Measurements from ENCODE around the gene TM7SF2. TPM values are rescaled to one million over a fixed set of nuclear protein-coding genes. Genes with fewer than 3 reads are reported as not detected.

The TM7SF2 gene
- total and polyA plus RNA-seq, 2 of the 13 experiments (the other 11 are each of a cell fraction or from before 2014, with no cell fraction given), result 56.0 to 66.9 TPM

DNA sequence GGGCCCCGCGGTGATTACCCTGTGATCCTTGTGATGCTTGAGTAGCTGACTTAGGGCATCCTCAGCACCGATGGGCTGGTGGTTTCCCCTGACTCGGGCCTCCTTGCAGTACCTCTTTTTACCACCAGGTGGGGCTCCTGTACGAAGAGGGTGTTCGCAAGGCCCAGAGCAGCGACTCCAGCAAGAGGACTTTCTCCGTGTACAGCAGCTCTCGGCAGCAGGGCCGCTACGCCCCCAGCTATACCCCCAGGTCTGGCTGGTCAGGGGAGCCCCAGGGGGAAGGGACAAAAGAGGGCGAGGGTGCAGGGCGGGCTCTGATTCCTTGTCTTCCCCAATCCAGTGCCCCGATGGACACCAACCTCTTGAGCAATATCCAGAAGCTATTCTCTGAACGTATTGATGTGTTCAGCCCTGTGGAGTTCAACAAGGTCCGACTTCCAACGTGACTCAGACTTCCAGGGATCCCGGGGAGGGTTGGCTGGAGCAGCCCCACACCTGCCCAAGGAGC lies 1.3 kb upstream of the TM7SF2 start (continued):
- no peak for TF ChIP-seq RARG (CRISPR knock-in tag; IDR thresholded peaks at IDR 0.05; ENCODE audit: low read depth)
- peak; percentile 45; the same call in 1 of the 2 replicates for TF ChIP-seq SPEN (CRISPR knock-in tag; IDR thresholded peaks at IDR 0.05; ENCODE audit: low read depth)
- peak; percentile 43; the same call in 1 of the 2 replicates for TF ChIP-seq ZNF232 (CRISPR knock-in tag; IDR thresholded peaks at IDR 0.05; ENCODE audit: borderline replicate concordance)
- TF ChIP-seq, protein P1, sequence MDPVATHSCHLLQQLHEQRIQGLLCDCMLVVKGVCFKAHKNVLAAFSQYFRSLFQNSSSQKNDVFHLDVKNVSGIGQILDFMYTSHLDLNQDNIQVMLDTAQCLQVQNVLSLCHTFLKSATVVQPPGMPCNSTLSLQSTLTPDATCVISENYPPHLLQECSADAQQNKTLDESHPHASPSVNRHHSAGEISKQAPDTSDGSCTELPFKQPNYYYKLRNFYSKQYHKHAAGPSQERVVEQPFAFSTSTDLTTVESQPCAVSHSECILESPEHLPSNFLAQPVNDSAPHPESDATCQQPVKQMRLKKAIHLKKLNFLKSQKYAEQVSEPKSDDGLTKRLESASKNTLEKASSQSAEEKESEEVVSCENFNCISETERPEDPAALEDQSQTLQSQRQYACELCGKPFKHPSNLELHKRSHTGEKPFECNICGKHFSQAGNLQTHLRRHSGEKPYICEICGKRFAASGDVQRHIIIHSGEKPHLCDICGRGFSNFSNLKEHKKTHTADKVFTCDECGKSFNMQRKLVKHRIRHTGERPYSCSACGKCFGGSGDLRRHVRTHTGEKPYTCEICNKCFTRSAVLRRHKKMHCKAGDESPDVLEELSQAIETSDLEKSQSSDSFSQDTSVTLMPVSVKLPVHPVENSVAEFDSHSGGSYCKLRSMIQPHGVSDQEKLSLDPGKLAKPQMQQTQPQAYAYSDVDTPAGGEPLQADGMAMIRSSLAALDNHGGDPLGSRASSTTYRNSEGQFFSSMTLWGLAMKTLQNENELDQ (CRISPR knock-in tag; IDR thresholded peaks at IDR 0.05; ENCODE audit: borderline replicate concordance), result no peak
- TF ChIP-seq ZBTB21 (CRISPR knock-in tag; IDR thresholded peaks at IDR 0.05), result no peak
- peak; percentile 59 for TF ChIP-seq STAG1 (CRISPR knock-in tag; IDR thresholded peaks at IDR 0.05)
- peak; percentile 65 for TF ChIP-seq RAD21 (CRISPR knock-in tag; IDR thresholded peaks at IDR 0.05)
- 0 out of 2 replicates have a peak, but pooled peaks have one; percentile 18 for TF ChIP-seq ELF3 (CRISPR knock-in tag; IDR thresholded peaks at IDR 0.05)
- TF ChIP-seq SAP130 (CRISPR knock-in tag; IDR thresholded peaks at IDR 0.05; ENCODE audit: low read depth), result peak; percentile 67
- no peak for TF ChIP-seq CCAR2 (optimal IDR thresholded peaks at IDR 0.05; ENCODE audit: low read depth, low read length)
- TF ChIP-seq DMAP1 (CRISPR knock-in tag; IDR thresholded peaks at IDR 0.05), result no peak
- TF ChIP-seq ZNF605 (CRISPR knock-in tag; IDR thresholded peaks at IDR 0.05), result 0 out of 2 replicates have a peak, but pooled peaks have one; percentile 11
- no peak for TF ChIP-seq ZKSCAN1 (IDR thresholded peaks at IDR 0.05; ENCODE audit: low read length)
- no peak for TF ChIP-seq CREB1 (IDR thresholded peaks at IDR 0.05)
- 0 out of 2 replicates have a peak, but pooled peaks have one; percentile 37 for TF ChIP-seq CREB1 (CRISPR knock-in tag; IDR thresholded peaks at IDR 0.05)
- no peak for TF ChIP-seq TAF15 (IDR thresholded peaks at IDR 0.05; ENCODE audit: low read depth, low read length, poor library complexity, severe bottlenecking)
- peak; percentile 23; the same call in 1 of the 2 replicates for TF ChIP-seq HOXA5 (CRISPR knock-in tag; IDR thresholded peaks at IDR 0.05)
- TF ChIP-seq TGIF2 (CRISPR knock-in tag; IDR thresholded peaks at IDR 0.05), result 0 out of 2 replicates have a peak, but pooled peaks have one; percentile 25
- TF ChIP-seq DR1 (CRISPR knock-in tag; IDR thresholded peaks at IDR 0.05), result peak; percentile 21; the same call in 1 of the 2 replicates
- TF ChIP-seq, protein P2, sequence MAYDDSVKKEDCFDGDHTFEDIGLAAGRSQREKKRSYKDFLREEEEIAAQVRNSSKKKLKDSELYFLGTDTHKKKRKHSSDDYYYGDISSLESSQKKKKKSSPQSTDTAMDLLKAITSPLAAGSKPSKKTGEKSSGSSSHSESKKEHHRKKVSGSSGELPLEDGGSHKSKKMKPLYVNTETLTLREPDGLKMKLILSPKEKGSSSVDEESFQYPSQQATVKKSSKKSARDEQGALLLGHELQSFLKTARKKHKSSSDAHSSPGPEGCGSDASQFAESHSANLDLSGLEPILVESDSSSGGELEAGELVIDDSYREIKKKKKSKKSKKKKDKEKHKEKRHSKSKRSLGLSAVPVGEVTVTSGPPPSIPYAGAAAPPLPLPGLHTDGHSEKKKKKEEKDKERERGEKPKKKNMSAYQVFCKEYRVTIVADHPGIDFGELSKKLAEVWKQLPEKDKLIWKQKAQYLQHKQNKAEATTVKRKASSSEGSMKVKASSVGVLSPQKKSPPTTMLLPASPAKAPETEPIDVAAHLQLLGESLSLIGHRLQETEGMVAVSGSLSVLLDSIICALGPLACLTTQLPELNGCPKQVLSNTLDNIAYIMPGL (CRISPR knock-in tag; IDR thresholded peaks at IDR 0.05; ENCODE audit: borderline replicate concordance in 1 of 2, low read depth in 1 of 2), result peak; percentile 72 to 76; a peak in 3 of 4 replicates
- TF ChIP-seq, protein P3, sequence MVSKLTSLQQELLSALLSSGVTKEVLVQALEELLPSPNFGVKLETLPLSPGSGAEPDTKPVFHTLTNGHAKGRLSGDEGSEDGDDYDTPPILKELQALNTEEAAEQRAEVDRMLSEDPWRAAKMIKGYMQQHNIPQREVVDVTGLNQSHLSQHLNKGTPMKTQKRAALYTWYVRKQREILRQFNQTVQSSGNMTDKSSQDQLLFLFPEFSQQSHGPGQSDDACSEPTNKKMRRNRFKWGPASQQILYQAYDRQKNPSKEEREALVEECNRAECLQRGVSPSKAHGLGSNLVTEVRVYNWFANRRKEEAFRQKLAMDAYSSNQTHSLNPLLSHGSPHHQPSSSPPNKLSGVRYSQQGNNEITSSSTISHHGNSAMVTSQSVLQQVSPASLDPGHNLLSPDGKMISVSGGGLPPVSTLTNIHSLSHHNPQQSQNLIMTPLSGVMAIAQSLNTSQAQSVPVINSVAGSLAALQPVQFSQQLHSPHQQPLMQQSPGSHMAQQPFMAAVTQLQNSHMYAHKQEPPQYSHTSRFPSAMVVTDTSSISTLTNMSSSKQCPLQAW (CRISPR knock-in tag; IDR thresholded peaks at IDR 0.05), result peak; percentile 17; the same call in 1 of the 2 replicates
- TF ChIP-seq RXRB (CRISPR knock-in tag; IDR thresholded peaks at IDR 0.05; ENCODE audit: borderline replicate concordance), result no peak
- TF ChIP-seq, protein P4, sequence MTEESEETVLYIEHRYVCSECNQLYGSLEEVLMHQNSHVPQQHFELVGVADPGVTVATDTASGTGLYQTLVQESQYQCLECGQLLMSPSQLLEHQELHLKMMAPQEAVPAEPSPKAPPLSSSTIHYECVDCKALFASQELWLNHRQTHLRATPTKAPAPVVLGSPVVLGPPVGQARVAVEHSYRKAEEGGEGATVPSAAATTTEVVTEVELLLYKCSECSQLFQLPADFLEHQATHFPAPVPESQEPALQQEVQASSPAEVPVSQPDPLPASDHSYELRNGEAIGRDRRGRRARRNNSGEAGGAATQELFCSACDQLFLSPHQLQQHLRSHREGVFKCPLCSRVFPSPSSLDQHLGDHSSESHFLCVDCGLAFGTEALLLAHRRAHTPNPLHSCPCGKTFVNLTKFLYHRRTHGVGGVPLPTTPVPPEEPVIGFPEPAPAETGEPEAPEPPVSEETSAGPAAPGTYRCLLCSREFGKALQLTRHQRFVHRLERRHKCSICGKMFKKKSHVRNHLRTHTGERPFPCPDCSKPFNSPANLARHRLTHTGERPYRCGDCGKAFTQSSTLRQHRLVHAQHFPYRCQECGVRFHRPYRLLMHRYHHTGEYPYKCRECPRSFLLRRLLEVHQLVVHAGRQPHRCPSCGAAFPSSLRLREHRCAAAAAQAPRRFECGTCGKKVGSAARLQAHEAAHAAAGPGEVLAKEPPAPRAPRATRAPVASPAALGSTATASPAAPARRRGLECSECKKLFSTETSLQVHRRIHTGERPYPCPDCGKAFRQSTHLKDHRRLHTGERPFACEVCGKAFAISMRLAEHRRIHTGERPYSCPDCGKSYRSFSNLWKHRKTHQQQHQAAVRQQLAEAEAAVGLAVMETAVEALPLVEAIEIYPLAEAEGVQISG (CRISPR knock-in tag; IDR thresholded peaks at IDR 0.05), result 0 out of 2 replicates have a peak, but pooled peaks have one; percentile 17

All from HepG2 (cell line).